Sigmoid colon (tissue), 4 donors: ENCODE results near the gene DESI1.

Source experiments
- CTCF ChIP-seq, 4 experiments: fragments of 450-650 bp in 3 of 4; fragments of 200-600 bp in 1 of 4; IDR thresholded peaks; one replicate each; pipeline ENCODE4 v1.5.1; 2016 to 2019; ENCODE audit warnings: antibody characterized with exemption in 4 of 4, mild to moderate bottlenecking in 3 of 4, moderate library complexity in 2 of 4
- EP300 ChIP-seq, 4 donors: sonication (generic); formaldehyde crosslinking; IDR thresholded peaks; one replicate each; pipeline ENCODE4 v1.6.1; 2017; ENCODE audit warnings: antibody characterized with exemption in 4 of 4
- POLR2A ChIP-seq, 2 donors: fragments of 450-650 bp; IDR thresholded peaks; one replicate each; pipeline ENCODE4 v1.6.1; 2016; ENCODE audit warnings: antibody characterized with exemption in 2 of 2, mild to moderate bottlenecking in 2 of 2, moderate library complexity in 2 of 2
- POLR2AphosphoS5 ChIP-seq, 4 donors: sonication (generic); formaldehyde crosslinking; IDR thresholded peaks; one replicate each; pipeline ENCODE4 v1.6.1; 2017; ENCODE audit warnings: antibody characterized with exemption in 4 of 4

GRCh38 chr22:41587347-41587723, 33.5 kb downstream of the DESI1 start:
- TF ChIP-seq POLR2AphosphoS5 (IDR thresholded peaks at IDR 0.05) (no peak), CTCF (IDR thresholded peaks at IDR 0.05) (no peak), EP300 (IDR thresholded peaks at IDR 0.05) (no peak), POLR2A (IDR thresholded peaks at IDR 0.05) (no peak)
